DND-41 (cell line): ENCODE results near the gene SNCB.
"Not testable (repeated sequence)": the region's sequence is repeated elsewhere in the genome, so short reads cannot be mapped to it uniquely, and the experiment has no call there.

ENCODE experiments used
- ATAC-seq: fragments of 200-7000 bp; cut with Tn5 transposase; 3 replicates; pipeline ENCODE4 v1.9.1; 2021; ENCODE audit warnings: low read depth; ENCODE audit not compliant: insufficient read depth
- DNase-seq: peaks from one replicate; pipeline ENCODE4 v3.0.0-alpha.2; 2020
- H2AFZ ChIP-seq: 2 replicates; pipeline ENCODE4 v1.6.0; 2012; ENCODE audit warnings: low read depth, low read length
- H3K27ac ChIP-seq: 2 replicates; pipeline ENCODE4 v1.5.1; 2012; ENCODE audit warnings: low read length, inconsistent platforms
- H3K27me3 ChIP-seq: fragments of 200-600 bp; sonication (generic); 2 replicates; pipeline ENCODE4 v1.6.0; 2012; ENCODE audit warnings: low read length, mild to moderate bottlenecking, inconsistent platforms; ENCODE audit not compliant: insufficient read depth, poor library complexity
- H3K36me3 ChIP-seq: 2 replicates; pipeline ENCODE4 v1.5.1; 2012; ENCODE audit warnings: low read length, inconsistent platforms; ENCODE audit not compliant: insufficient read depth
- H3K4me1 ChIP-seq: 2 replicates; pipeline ENCODE4 v1.5.1; 2012; ENCODE audit warnings: mild to moderate bottlenecking, low read length; ENCODE audit not compliant: insufficient read depth
- H3K4me2 ChIP-seq: 2 replicates; pipeline ENCODE4 v1.6.0; 2012; ENCODE audit warnings: mild to moderate bottlenecking, moderate library complexity, low read length, inconsistent platforms; ENCODE audit not compliant: insufficient read depth
- H3K4me3 ChIP-seq, 2 experiments: fragments of 200-600 bp in 1 of 2; shearing (Covaris generic) in 1 of 2; 2 replicates each; pipeline ENCODE4 v1.5.1; 2012 to 2016; ENCODE audit warnings: inconsistent platforms in 2 of 2, low read length in 2 of 2, mild to moderate bottlenecking in 2 of 2, low read depth in 1 of 2, moderate library complexity in 1 of 2
- H3K79me2 ChIP-seq: 2 replicates; pipeline ENCODE4 v1.6.0; 2012; ENCODE audit warnings: low read length, inconsistent platforms; ENCODE audit not compliant: insufficient read depth
- H3K9ac ChIP-seq: 2 replicates; pipeline ENCODE4 v1.6.0; 2012; ENCODE audit warnings: low read depth, mild to moderate bottlenecking, inconsistent platforms, low read length, moderate library complexity
- H3K9me3 ChIP-seq: 2 replicates; pipeline ENCODE4 v1.5.1; 2012; ENCODE audit warnings: low read length, moderate library complexity, mild to moderate bottlenecking, inconsistent platforms; ENCODE audit not compliant: insufficient read depth, severe bottlenecking
- H4K20me1 ChIP-seq: 2 replicates; pipeline ENCODE4 v1.6.0; 2012; ENCODE audit warnings: low read length; ENCODE audit not compliant: insufficient read depth
- CTCF ChIP-seq: IDR thresholded peaks from 2 replicates; pipeline ENCODE4 v1.5.1; 2012; ENCODE audit warnings: borderline replicate concordance, low read length, moderate library complexity, mild to moderate bottlenecking; ENCODE audit not compliant: poor library complexity, severe bottlenecking; ENCODE audit errors: extremely low read depth
- EZH2 ChIP-seq: IDR thresholded peaks from 3 replicates; pipeline ENCODE4 v1.6.1; 2012; ENCODE audit warnings: borderline replicate concordance, low read depth, mild to moderate bottlenecking, moderate library complexity, low read length, inconsistent platforms; ENCODE audit not compliant: severe bottlenecking

SNCB gene

DNA sequence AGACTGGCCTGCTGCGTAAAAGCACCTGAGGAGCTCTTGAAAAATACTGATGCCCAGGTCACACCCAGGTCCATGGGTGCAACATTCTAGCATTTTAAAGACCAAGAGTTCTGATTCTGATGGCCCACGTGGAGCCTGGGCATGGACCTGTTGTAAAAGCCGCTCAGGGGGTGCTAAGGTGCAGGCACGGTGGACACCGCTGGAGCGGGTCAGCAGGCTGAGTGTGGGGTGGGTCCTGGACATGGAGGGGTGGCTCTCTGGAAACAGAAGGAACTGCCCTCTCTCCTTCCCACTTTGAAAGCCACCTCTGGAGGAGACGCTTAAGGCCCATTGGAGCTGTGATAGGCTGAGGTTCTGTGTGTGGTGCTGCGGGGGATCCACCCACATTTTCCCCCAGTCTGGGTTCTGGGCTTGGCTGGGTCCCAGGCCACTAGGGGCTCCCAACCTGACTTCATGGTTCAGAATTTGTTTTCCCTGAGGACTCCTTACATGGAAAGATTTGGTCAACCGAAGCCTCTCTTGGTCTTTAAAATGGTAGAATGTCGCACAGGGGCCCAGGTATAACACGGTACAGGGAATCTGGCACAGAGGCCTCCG lies 37.0 kb downstream of the SNCB start:
- no peak for DNase-seq
- TF ChIP-seq CTCF = no peak
- no peak for TF ChIP-seq EZH2
- ATAC-seq = no peak
- H3K4me1 ChIP-seq = no peaks in the 10 kb centered on the region
- H3K9ac ChIP-seq = no peak overlapping the region
- no peaks in the 10 kb centered on the region for H3K79me2 ChIP-seq
- no peak overlapping the region for H2AFZ ChIP-seq
- no peak overlapping the region for H3K4me3 ChIP-seq
- peaks cover 4% of the 10 kb centered on the region for H3K9me3 ChIP-seq
- H3K36me3 ChIP-seq = no peaks in the 10 kb centered on the region
- H3K27me3 ChIP-seq = no peaks in the 10 kb centered on the region
- H4K20me1 ChIP-seq = no peaks in the 10 kb centered on the region
- H3K27ac ChIP-seq = no peak overlapping the region
- no peak overlapping the region for H3K4me2 ChIP-seq

DNA sequence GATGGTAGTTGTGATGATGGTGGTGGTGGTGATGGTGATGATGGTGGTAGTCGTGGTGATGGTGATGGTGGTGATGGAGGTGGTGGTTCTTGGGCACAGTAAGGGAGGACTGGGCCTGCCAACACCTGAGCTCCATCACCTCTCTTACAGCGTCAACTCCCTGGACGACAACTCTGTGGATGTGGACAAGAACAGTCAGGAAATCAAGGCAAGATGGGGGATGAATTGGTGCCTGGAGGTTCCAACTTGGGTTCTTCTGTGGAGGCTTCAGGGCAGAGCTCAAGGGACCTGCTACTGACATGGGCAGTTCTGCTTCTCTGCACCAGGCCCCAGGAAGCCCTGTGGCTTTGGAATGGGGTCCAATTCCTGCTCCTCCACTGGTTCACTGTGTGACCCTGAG lies 37.8 kb downstream of the SNCB start:
- DNase-seq = no peak
- H3K4me2 ChIP-seq = no peak overlapping the region
- H3K9ac ChIP-seq = no peak overlapping the region
- H2AFZ ChIP-seq = no peak overlapping the region
- ATAC-seq = no peak
- H3K9me3 ChIP-seq = peaks cover 4% of the 10 kb centered on the region
- H3K27ac ChIP-seq = no peak overlapping the region
- no peaks in the 10 kb centered on the region for H3K27me3 ChIP-seq
- no peak overlapping the region for H3K4me3 ChIP-seq
- no peaks in the 10 kb centered on the region for H3K79me2 ChIP-seq
- no peaks in the 10 kb centered on the region for H3K36me3 ChIP-seq
- TF ChIP-seq EZH2 = no peak
- no peaks in the 10 kb centered on the region for H4K20me1 ChIP-seq
- no peaks in the 10 kb centered on the region for H3K4me1 ChIP-seq

GRCh38 chr5:176591667-176592066 lies 38.7 kb downstream of the SNCB start:
- not testable (repeated sequence) for H3K36me3 ChIP-seq, ATAC-seq, H3K27ac ChIP-seq, H3K4me3 ChIP-seq, H3K4me2 ChIP-seq, H2AFZ ChIP-seq, H3K79me2 ChIP-seq, H4K20me1 ChIP-seq, H3K9me3 ChIP-seq, H3K9ac ChIP-seq, H3K27me3 ChIP-seq, DNase-seq, H3K4me1 ChIP-seq

GRCh38 chr5:176590035-176590717 lies 40.2 kb downstream of the SNCB start:
- no peak overlapping the region for H3K9ac ChIP-seq
- no peaks in the 10 kb centered on the region for H3K36me3 ChIP-seq
- H2AFZ ChIP-seq = no peak overlapping the region
- DNase-seq = no peak
- H3K27ac ChIP-seq = no peak overlapping the region
- no peaks in the 10 kb centered on the region for H3K27me3 ChIP-seq
- H4K20me1 ChIP-seq = no peaks in the 10 kb centered on the region
- TF ChIP-seq EZH2 (no peak), CTCF (no peak)
- H3K79me2 ChIP-seq = no peaks in the 10 kb centered on the region
- H3K9me3 ChIP-seq = peaks cover 12% of the 10 kb centered on the region
- no peaks in the 10 kb centered on the region for H3K4me1 ChIP-seq
- no peak for ATAC-seq
- H3K4me3 ChIP-seq = no peak overlapping the region
- H3K4me2 ChIP-seq = no peak overlapping the region
